Measurements from ENCODE around the gene FSTL5.

The FSTL5 gene

DNA sequence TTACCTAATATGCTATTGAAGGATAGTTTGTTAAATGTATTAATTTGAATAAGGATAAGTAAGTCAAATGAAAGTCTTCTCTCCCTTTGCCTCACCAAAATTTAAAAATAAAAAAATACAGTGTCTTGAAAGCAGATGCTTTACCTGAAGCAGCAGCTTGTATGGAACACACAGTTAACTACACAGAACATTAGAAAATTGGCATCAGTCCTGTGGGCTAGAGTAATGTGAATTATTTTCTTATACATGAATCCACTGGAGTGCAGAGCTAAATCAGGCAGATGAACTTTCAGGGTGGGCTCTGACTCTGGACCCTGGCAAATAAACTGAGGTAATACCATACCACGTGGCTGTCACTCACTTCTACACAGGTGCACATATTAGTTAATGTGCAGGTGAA is 348.0 kb downstream of the FSTL5 start:
- Histone ChIP-seq H3K36me3 (ENCODE audit: insufficient read depth, insufficient read length, low read length) (no peaks in the 10 kb centered on the region), H3K4me1 (ENCODE audit: insufficient read depth, insufficient read length) (no peaks in the 10 kb centered on the region), H3K4me3 (ENCODE audit: insufficient read length, low read depth) (no peak overlapping the region), H3K9me3 (ENCODE audit: insufficient read depth, low read length) (no peaks in the 10 kb centered on the region), H3K27me3 (ENCODE audit: insufficient read depth, insufficient read length) (no peaks in the 10 kb centered on the region), H3K9ac (ENCODE audit: insufficient read length, low read depth) (no peak overlapping the region)
- TF ChIP-seq SUZ12 (IDR thresholded peaks at IDR 0.05; ENCODE audit: extremely low read depth, insufficient read depth, insufficient read length) = no peak
- TF ChIP-seq YY1 (IDR thresholded peaks at IDR 0.05; ENCODE audit: insufficient read depth, insufficient read length) = no peak
- TF ChIP-seq ZNF274 (IDR thresholded peaks at IDR 0.05; ENCODE audit: low read depth, low read length) = no peak
- DNase-seq (ENCODE audit: low read depth, low spot score) = no peak

GRCh38 chr4:161813889-161814288 is 349.9 kb downstream of the FSTL5 start:
- Histone ChIP-seq H3K9ac (ENCODE audit: insufficient read length, low read depth) (no peak overlapping the region), H3K36me3 (ENCODE audit: insufficient read depth, insufficient read length, low read length) (no peaks in the 10 kb centered on the region), H3K4me3 (ENCODE audit: insufficient read length, low read depth) (no peak overlapping the region), H3K9me3 (ENCODE audit: insufficient read depth, low read length) (no peaks in the 10 kb centered on the region), H3K27me3 (ENCODE audit: insufficient read depth, insufficient read length) (no peaks in the 10 kb centered on the region), H3K4me1 (ENCODE audit: insufficient read depth, insufficient read length) (no peaks in the 10 kb centered on the region)
- no peak for DNase-seq (ENCODE audit: low read depth, low spot score)
- TF ChIP-seq ZNF274 (IDR thresholded peaks at IDR 0.05; ENCODE audit: low read depth, low read length) (no peak), SUZ12 (IDR thresholded peaks at IDR 0.05; ENCODE audit: extremely low read depth, insufficient read depth, insufficient read length) (no peak), YY1 (IDR thresholded peaks at IDR 0.05; ENCODE audit: insufficient read depth, insufficient read length) (no peak)

- TF ChIP-seq ZNF274 (IDR thresholded peaks at IDR 0.05; ENCODE audit: low read depth, low read length) (no peak), YY1 (IDR thresholded peaks at IDR 0.05; ENCODE audit: insufficient read depth, insufficient read length) (no peak), SUZ12 (IDR thresholded peaks at IDR 0.05; ENCODE audit: extremely low read depth, insufficient read depth, insufficient read length) (no peak)
- H3K4me3 ChIP-seq (ENCODE audit: insufficient read length, low read depth) = no peak overlapping the region
- no peak for DNase-seq (ENCODE audit: low read depth, low spot score)
- H3K27me3 ChIP-seq (ENCODE audit: insufficient read depth, insufficient read length) = no peaks in the 10 kb centered on the region
- H3K9ac ChIP-seq (ENCODE audit: insufficient read length, low read depth) = no peak overlapping the region
- no peaks in the 10 kb centered on the region for H3K36me3 ChIP-seq (ENCODE audit: insufficient read depth, insufficient read length, low read length)
- no peaks in the 10 kb centered on the region for H3K9me3 ChIP-seq (ENCODE audit: insufficient read depth, low read length)
- H3K4me1 ChIP-seq (ENCODE audit: insufficient read depth, insufficient read length) = no peaks in the 10 kb centered on the region
Measured at GRCh38 chr4:161813389-161813788, 350.4 kb downstream of the FSTL5 start.

GRCh38 chr4:161803171-161803570 is 360.6 kb downstream of the FSTL5 start:
- H3K36me3 ChIP-seq (ENCODE audit: insufficient read depth, insufficient read length, low read length) = no peaks in the 10 kb centered on the region
- no peak overlapping the region for H3K4me3 ChIP-seq (ENCODE audit: insufficient read length, low read depth)
- no peaks in the 10 kb centered on the region for H3K4me1 ChIP-seq (ENCODE audit: insufficient read depth, insufficient read length)
- TF ChIP-seq YY1 (IDR thresholded peaks at IDR 0.05; ENCODE audit: insufficient read depth, insufficient read length) (no peak), SUZ12 (IDR thresholded peaks at IDR 0.05; ENCODE audit: extremely low read depth, insufficient read depth, insufficient read length) (no peak), ZNF274 (IDR thresholded peaks at IDR 0.05; ENCODE audit: low read depth, low read length) (no peak)
- H3K9ac ChIP-seq (ENCODE audit: insufficient read length, low read depth) = no peak overlapping the region
- H3K27me3 ChIP-seq (ENCODE audit: insufficient read depth, insufficient read length) = no peaks in the 10 kb centered on the region
- no peaks in the 10 kb centered on the region for H3K9me3 ChIP-seq (ENCODE audit: insufficient read depth, low read length)
- DNase-seq (ENCODE audit: low read depth, low spot score) = no peak

DNA sequence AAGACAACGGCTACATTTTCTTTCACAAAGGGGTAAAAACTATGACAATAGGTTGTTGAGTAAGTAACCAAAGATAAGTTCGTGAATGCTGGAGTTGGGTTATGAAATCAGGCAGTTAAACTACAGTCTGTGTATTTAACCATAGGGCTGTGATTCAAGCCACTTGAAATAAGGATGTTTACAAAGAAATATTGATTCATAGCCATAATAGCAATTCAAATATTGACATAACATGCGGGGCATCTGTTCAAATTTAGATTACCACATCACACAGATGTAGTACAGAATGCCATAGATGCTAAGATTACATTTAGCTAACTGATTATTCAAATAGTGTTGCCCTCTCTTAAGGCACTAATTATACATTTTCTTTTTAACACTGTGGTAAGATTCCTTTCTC is 364.1 kb downstream of the FSTL5 start:
- no peak for TF ChIP-seq YY1 (IDR thresholded peaks at IDR 0.05; ENCODE audit: insufficient read depth, insufficient read length)
- no peak for TF ChIP-seq SUZ12 (IDR thresholded peaks at IDR 0.05; ENCODE audit: extremely low read depth, insufficient read depth, insufficient read length)
- TF ChIP-seq ZNF274 (IDR thresholded peaks at IDR 0.05; ENCODE audit: low read depth, low read length) = no peak
- no peaks in the 10 kb centered on the region for H3K27me3 ChIP-seq (ENCODE audit: insufficient read depth, insufficient read length)
- no peak overlapping the region for H3K9ac ChIP-seq (ENCODE audit: insufficient read length, low read depth)
- H3K4me3 ChIP-seq (ENCODE audit: insufficient read length, low read depth) = no peak overlapping the region
- no peaks in the 10 kb centered on the region for H3K9me3 ChIP-seq (ENCODE audit: insufficient read depth, low read length)
- no peak for DNase-seq (ENCODE audit: low read depth, low spot score)
- no peaks in the 10 kb centered on the region for H3K4me1 ChIP-seq (ENCODE audit: insufficient read depth, insufficient read length)
- H3K36me3 ChIP-seq (ENCODE audit: insufficient read depth, insufficient read length, low read length) = no peaks in the 10 kb centered on the region

DNA sequence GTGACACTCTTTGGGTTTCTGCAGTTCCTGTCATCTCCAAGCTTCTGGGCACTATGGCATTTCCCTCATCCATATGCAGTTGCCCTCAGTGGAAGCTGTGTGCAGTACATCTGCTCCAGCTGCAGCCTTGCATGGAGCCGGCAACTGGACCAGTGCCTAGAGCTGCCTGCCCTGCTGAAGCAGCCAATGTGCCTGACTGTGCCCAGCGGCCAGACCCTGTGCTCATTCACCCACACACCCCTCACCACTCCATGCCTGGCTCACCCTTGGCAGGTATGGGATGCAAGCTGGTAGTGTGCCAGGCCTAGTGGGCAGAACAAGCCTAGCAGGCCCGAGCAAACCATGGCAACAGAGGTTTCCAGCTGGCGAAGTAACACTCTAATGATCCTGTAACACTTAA is 370.8 kb downstream of the FSTL5 start:
- H3K4me1 ChIP-seq (ENCODE audit: insufficient read depth, insufficient read length) = no peaks in the 10 kb centered on the region
- TF ChIP-seq SUZ12 (IDR thresholded peaks at IDR 0.05; ENCODE audit: extremely low read depth, insufficient read depth, insufficient read length) = no peak
- no peak for TF ChIP-seq YY1 (IDR thresholded peaks at IDR 0.05; ENCODE audit: insufficient read depth, insufficient read length)
- no peak for TF ChIP-seq ZNF274 (IDR thresholded peaks at IDR 0.05; ENCODE audit: low read depth, low read length)
- peaks cover 5% of the 10 kb centered on the region; the same call in 1 of the 2 replicates for H3K9me3 ChIP-seq (ENCODE audit: insufficient read depth, low read length)
- no peaks in the 10 kb centered on the region for H3K36me3 ChIP-seq (ENCODE audit: insufficient read depth, insufficient read length, low read length)
- no peak overlapping the region for H3K9ac ChIP-seq (ENCODE audit: insufficient read length, low read depth)
- no peak overlapping the region for H3K4me3 ChIP-seq (ENCODE audit: insufficient read length, low read depth)
- H3K27me3 ChIP-seq (ENCODE audit: insufficient read depth, insufficient read length) = no peaks in the 10 kb centered on the region
- DNase-seq (ENCODE audit: low read depth, low spot score) = no peak

DNA sequence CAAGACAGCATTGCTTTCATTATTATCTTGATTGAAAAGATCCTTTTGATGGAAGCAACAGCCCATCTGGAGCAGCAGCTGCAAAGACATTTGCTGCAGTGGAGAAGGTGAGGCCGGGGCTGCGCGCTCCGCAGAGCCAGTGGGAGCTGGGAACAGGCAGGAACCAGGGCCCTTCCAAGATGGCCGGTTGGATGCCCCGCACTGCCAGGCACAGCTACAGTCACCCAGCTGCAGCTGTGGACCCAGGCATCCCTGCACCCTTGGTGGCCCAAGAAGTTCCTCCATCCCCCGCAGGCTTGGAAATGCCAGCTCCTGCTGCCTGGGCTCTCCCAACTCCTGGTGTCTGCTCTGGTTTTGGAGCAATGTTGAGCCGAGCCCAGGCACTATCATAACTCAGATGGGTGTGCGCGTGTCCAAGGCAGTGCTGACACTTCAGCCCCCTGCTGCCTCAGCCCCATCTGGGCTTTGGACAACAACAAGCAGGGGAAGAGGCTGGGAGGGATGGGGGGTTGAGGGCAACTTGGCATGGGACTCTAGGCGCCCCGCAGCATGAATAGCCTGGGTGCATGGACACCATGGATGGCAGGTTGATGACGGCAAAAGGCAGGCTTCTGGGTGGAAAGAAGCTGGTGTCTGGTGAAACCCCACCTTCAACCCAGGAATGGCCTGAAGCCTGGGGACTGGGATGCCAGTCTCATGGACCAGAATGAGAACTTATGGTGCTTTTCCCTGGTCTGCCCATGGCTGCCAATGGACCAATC is 371.8 kb downstream of the FSTL5 start:
- TF ChIP-seq YY1 (IDR thresholded peaks at IDR 0.05; ENCODE audit: insufficient read depth, insufficient read length) (no peak), ZNF274 (IDR thresholded peaks at IDR 0.05; ENCODE audit: low read depth, low read length) (no peak), SUZ12 (IDR thresholded peaks at IDR 0.05; ENCODE audit: extremely low read depth, insufficient read depth, insufficient read length) (no peak)
- Histone ChIP-seq H3K27me3 (ENCODE audit: insufficient read depth, insufficient read length) (no peaks in the 10 kb centered on the region), H3K9ac (ENCODE audit: insufficient read length, low read depth) (no peak overlapping the region), H3K4me1 (ENCODE audit: insufficient read depth, insufficient read length) (no peaks in the 10 kb centered on the region), H3K36me3 (ENCODE audit: insufficient read depth, insufficient read length, low read length) (no peaks in the 10 kb centered on the region), H3K9me3 (ENCODE audit: insufficient read depth, low read length) (peaks cover 5% of the 10 kb centered on the region; the same call in 1 of the 2 replicates), H3K4me3 (ENCODE audit: insufficient read length, low read depth) (no peak overlapping the region)
- DNase-seq (ENCODE audit: low read depth, low spot score) = no peak
